Natural killer cell (primary cell): Measurements from ENCODE around the gene SLC24A5. TPM values are rescaled to one million over a fixed set of nuclear protein-coding genes. Genes with fewer than 3 reads are reported as not detected.

Source experiments
- ATAC-seq, 3 donors: fragments of 150-1000 bp in 2 of 3; fragments of 200-7000 bp in 1 of 3; cut with Tn5 transposase; 1 replicate in 1 of 3; 2 replicates in 2 of 3; pipeline ENCODE4 v1.10.0; 2021; ENCODE audit warnings: mild to moderate bottlenecking in 2 of 3, moderate library complexity in 2 of 3
- DNase-seq, 2 donors: peaks; one replicate each; pipeline versions ENCODE4 v3.0.0 to v3.0.0-alpha.2; 2013 to 2021; ENCODE audit warnings: mixed read lengths in 1 of 2
- H3K27ac ChIP-seq: one replicate; pipeline ENCODE4 v1.5.1; 2013; ENCODE audit warnings: mild to moderate bottlenecking, low read length
- H3K27me3 ChIP-seq: one replicate; pipeline ENCODE4 v1.6.1; 2013; ENCODE audit warnings: low read length; ENCODE audit not compliant: control insufficient read depth, insufficient read depth
- H3K36me3 ChIP-seq: one replicate; pipeline ENCODE4 v1.6.1; 2013; ENCODE audit warnings: low read length; ENCODE audit not compliant: control insufficient read depth, insufficient read depth
- H3K4me1 ChIP-seq: one replicate; pipeline ENCODE4 v1.6.1; 2013; ENCODE audit warnings: low read length; ENCODE audit not compliant: control insufficient read depth, insufficient read depth
- H3K4me3 ChIP-seq: one replicate; pipeline ENCODE4 v1.5.1; 2013; ENCODE audit warnings: low read length
- H3K9me3 ChIP-seq: one replicate; pipeline ENCODE4 v1.6.1; 2013; ENCODE audit warnings: low read length; ENCODE audit not compliant: control insufficient read depth, insufficient read depth
- H3K27ac Mint-ChIP-seq, 2 donors: one replicate each; pipeline ENCODE4 v1.8.0; 2022; ENCODE audit warnings: mild to moderate bottlenecking in 2 of 2, mixed read lengths in 2 of 2, moderate library complexity in 1 of 2
- H3K27me3 Mint-ChIP-seq, 2 donors: one replicate each; pipeline ENCODE4 v1.8.0; 2022; ENCODE audit warnings: low read depth in 2 of 2, mixed read lengths in 2 of 2
- H3K36me3 Mint-ChIP-seq: one replicate; pipeline ENCODE4 v1.8.0; 2022; ENCODE audit warnings: mixed read lengths
- H3K4me1 Mint-ChIP-seq, 2 donors: one replicate each; pipeline ENCODE4 v1.8.0; 2022; ENCODE audit warnings: mixed read lengths in 2 of 2
- H3K4me3 Mint-ChIP-seq: one replicate; pipeline ENCODE4 v1.8.0; 2022; ENCODE audit warnings: mild to moderate bottlenecking, moderate library complexity, mixed read lengths
- H3K9me3 Mint-ChIP-seq, 2 donors: one replicate each; pipeline ENCODE4 v1.8.0; 2022; ENCODE audit warnings: mixed read lengths in 2 of 2
- WGBS: methylation state at CpG from one replicate; pipeline ENCODE4 v1.1.7; 2013; ENCODE audit warnings: missing lambda C conversion rate; ENCODE audit not compliant: insufficient coverage; 5-methylcytosine and 5-hydroxymethylcytosine counted together
- intact Hi-C: fragments of 100-400 bp; cut with micrococcal nuclease; formaldehyde crosslinking; loops from one replicate; pipeline ENCODE4 v1.14.2; 2022
- total RNA-seq, 4 donors: library from RNA; stranded (reverse); fragments of 120-200 nt in 1 of 4; gene quantifications; one replicate each; pipeline versions ENCODE4 v1.2.3 to v1.2.4, GENCODE V29; 2013 to 2022
- TF ChIP-seq, protein P1 (sequence below): fragments of 200-600 bp; IDR thresholded peaks from one replicate; pipeline ENCODE4 v1.8.0; 2022; ENCODE audit warnings: antibody characterized with exemption

The SLC24A5 gene
- total RNA-seq, 3 donors from 2014 or later (not counting 1 experiment from before 2014, with no cell fraction given) = not detected

- H3K36me3 ChIP-seq = no peaks in the 10 kb centered on the region
- no peaks in the 10 kb centered on the region for H3K36me3 Mint-ChIP-seq
- H3K4me3 ChIP-seq = no peak overlapping the region
- intact Hi-C loops = no loop called here
- no peaks in the 10 kb centered on the region for H3K9me3 ChIP-seq
- H3K4me1 Mint-ChIP-seq = no peaks in the 10 kb centered on the region
- 71% methylated on average over 2 of the region's 2 CpGs for WGBS
- H3K9me3 Mint-ChIP-seq = peaks cover 0 to 3% of the 10 kb centered on the region in 2 donors
- no peak overlapping the region for H3K27ac ChIP-seq
- ATAC-seq (no peak), DNase-seq (no peak)
- no peak overlapping the region for H3K27ac Mint-ChIP-seq
- TF ChIP-seq, protein P1, sequence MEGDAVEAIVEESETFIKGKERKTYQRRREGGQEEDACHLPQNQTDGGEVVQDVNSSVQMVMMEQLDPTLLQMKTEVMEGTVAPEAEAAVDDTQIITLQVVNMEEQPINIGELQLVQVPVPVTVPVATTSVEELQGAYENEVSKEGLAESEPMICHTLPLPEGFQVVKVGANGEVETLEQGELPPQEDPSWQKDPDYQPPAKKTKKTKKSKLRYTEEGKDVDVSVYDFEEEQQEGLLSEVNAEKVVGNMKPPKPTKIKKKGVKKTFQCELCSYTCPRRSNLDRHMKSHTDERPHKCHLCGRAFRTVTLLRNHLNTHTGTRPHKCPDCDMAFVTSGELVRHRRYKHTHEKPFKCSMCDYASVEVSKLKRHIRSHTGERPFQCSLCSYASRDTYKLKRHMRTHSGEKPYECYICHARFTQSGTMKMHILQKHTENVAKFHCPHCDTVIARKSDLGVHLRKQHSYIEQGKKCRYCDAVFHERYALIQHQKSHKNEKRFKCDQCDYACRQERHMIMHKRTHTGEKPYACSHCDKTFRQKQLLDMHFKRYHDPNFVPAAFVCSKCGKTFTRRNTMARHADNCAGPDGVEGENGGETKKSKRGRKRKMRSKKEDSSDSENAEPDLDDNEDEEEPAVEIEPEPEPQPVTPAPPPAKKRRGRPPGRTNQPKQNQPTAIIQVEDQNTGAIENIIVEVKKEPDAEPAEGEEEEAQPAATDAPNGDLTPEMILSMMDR = no peak
- H3K4me1 ChIP-seq = no peaks in the 10 kb centered on the region
- no peaks in the 10 kb centered on the region for H3K27me3 ChIP-seq
- no peak overlapping the region for H3K4me3 Mint-ChIP-seq
- peaks cover 0 to 4% of the 10 kb centered on the region in 2 donors for H3K27me3 Mint-ChIP-seq
Observed at GRCh38 chr15:48090115-48090514, 30.7 kb upstream of the SLC24A5 start.

DNA sequence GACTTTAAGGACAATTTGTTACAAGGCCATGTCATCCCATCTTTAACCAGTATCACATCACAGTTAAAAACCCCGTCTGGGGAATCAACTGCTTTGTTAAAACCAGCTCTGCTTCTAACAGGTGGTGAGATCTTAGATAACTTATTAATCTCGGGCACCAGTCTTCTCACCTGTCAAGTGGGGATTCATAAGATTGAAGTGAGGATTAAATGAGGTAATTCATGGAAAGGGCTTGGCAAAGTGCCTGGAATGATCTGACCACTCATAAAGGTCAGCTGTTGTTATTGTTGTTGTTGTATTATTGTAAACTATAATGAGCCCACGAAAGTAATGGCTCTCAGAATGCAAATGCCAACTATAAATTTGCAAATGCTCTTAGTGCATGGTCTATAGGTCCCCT, 30.1 kb upstream of the SLC24A5 start:
- H3K27ac Mint-ChIP-seq = no peak overlapping the region
- DNase-seq (no peak), ATAC-seq (no peak)
- no peaks in the 10 kb centered on the region for H3K36me3 ChIP-seq
- H3K9me3 Mint-ChIP-seq = peaks cover 0 to 5% of the 10 kb centered on the region in 2 donors
- H3K36me3 Mint-ChIP-seq = no peaks in the 10 kb centered on the region
- no peaks in the 10 kb centered on the region for H3K27me3 ChIP-seq
- H3K4me1 Mint-ChIP-seq = no peaks in the 10 kb centered on the region
- no peak overlapping the region for H3K27ac ChIP-seq
- H3K4me1 ChIP-seq = no peaks in the 10 kb centered on the region
- H3K4me3 Mint-ChIP-seq = no peak overlapping the region
- WGBS = 78% methylated on average over 2 of the region's 3 CpGs
- H3K4me3 ChIP-seq = no peak overlapping the region
- H3K9me3 ChIP-seq = no peaks in the 10 kb centered on the region
- intact Hi-C loops = no loop called here
- H3K27me3 Mint-ChIP-seq = peaks cover 0 to 10% of the 10 kb centered on the region in 2 donors
- TF ChIP-seq, protein P1 = no peak

DNA sequence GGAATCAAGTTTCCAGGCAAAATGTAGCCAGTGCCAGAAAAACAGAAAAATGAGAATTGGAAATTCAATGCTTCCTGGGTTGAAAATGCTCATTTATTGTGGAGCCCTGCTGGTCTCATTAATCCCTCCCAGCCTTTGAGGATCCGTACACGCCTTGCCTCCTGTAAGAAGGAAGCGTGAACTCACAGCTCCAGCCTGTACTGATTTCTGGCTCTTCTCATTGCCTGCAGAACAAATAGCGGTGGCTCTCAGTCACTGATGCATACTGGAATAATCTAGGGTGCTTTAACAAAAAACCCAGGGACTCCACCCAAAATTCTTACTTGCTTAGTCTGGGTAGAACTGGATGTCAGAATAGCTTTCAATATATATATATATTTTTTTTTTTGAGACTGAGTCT, 29.3 kb upstream of the SLC24A5 start:
- Mint-ChIP-seq H3K9me3 (peaks cover 0 to 7% of the 10 kb centered on the region in 2 donors), H3K36me3 (no peaks in the 10 kb centered on the region), H3K4me3 (no peak overlapping the region), H3K4me1 (no peaks in the 10 kb centered on the region), H3K27ac (no peak overlapping the region), H3K27me3 (peaks cover 0 to 13% of the 10 kb centered on the region in 2 donors)
- ATAC-seq (no peak), DNase-seq (no peak)
- TF ChIP-seq, protein P1 = no peak
- Histone ChIP-seq H3K4me3 (no peak overlapping the region), H3K36me3 (no peaks in the 10 kb centered on the region), H3K27me3 (no peaks in the 10 kb centered on the region), H3K4me1 (no peaks in the 10 kb centered on the region), H3K27ac (no peak overlapping the region), H3K9me3 (no peaks in the 10 kb centered on the region)
- intact Hi-C loops = no loop called here
- WGBS = 81% methylated on average over 4 of the region's 4 CpGs

- WGBS = 80% methylated on average over 4 of the region's 4 CpGs
- Mint-ChIP-seq H3K27me3 (peaks cover 0 to 13% of the 10 kb centered on the region in 2 donors), H3K27ac (no peak overlapping the region), H3K4me1 (no peaks in the 10 kb centered on the region), H3K36me3 (no peaks in the 10 kb centered on the region), H3K4me3 (no peak overlapping the region), H3K9me3 (peaks cover 0 to 7% of the 10 kb centered on the region in 2 donors)
- Histone ChIP-seq H3K4me1 (no peaks in the 10 kb centered on the region), H3K27me3 (no peaks in the 10 kb centered on the region), H3K27ac (no peak overlapping the region), H3K9me3 (no peaks in the 10 kb centered on the region), H3K36me3 (no peaks in the 10 kb centered on the region), H3K4me3 (no peak overlapping the region)
- TF ChIP-seq, protein P1 = no peak
- ATAC-seq = no peak
- intact Hi-C loops = no loop called here
- no peak for DNase-seq
Observed at GRCh38 chr15:48096355-48096786, 24.4 kb upstream of the SLC24A5 start.
